Mesendoderm (in vitro differentiated cells): Measurements from ENCODE around the gene SREK1.
A peak's percentile ranks its signal among the peaks of the same experiment; 100 is the strongest.

Source experiments
- DNase-seq: peaks from one replicate; pipeline ENCODE4 v3.0.0; 2013
- H2AK5ac ChIP-seq: 2 replicates; pipeline ENCODE4 v1.6.1; 2013; ENCODE audit warnings: low read length, inconsistent platforms
- H2BK120ac ChIP-seq: 2 replicates; pipeline ENCODE4 v1.6.1; 2013; ENCODE audit warnings: low read depth, mild to moderate bottlenecking, low read length, moderate library complexity, mixed read lengths
- H2BK15ac ChIP-seq: replicated peaks from 2 replicates; pipeline ENCODE4 v1.6.1; 2013; ENCODE audit warnings: low read depth, mild to moderate bottlenecking, moderate library complexity
- H2BK5ac ChIP-seq: 2 replicates; pipeline ENCODE4 v1.6.1; 2013; ENCODE audit warnings: low read length, inconsistent platforms
- H3K18ac ChIP-seq: 2 replicates; pipeline ENCODE4 v1.6.1; 2013; ENCODE audit warnings: mild to moderate bottlenecking, low read length, mixed read lengths
- H3K23ac ChIP-seq: one replicate; pipeline ENCODE4 v1.6.1; 2013; ENCODE audit warnings: low read length
- H3K27ac ChIP-seq: 2 replicates; pipeline ENCODE4 v1.5.1; 2013; ENCODE audit warnings: low read depth, mild to moderate bottlenecking, inconsistent platforms, low read length, moderate library complexity
- H3K27me3 ChIP-seq: 2 replicates; pipeline ENCODE4 v1.6.1; 2013; ENCODE audit warnings: low read length, control low read depth, mild to moderate bottlenecking, inconsistent platforms; ENCODE audit not compliant: insufficient read depth, poor library complexity
- H3K36me3 ChIP-seq: 2 replicates; pipeline ENCODE4 v1.6.1; 2013; ENCODE audit warnings: low read length, inconsistent platforms; ENCODE audit not compliant: control insufficient read depth, insufficient read depth
- H3K4ac ChIP-seq: one replicate; pipeline ENCODE4 v1.6.1; 2013; ENCODE audit warnings: low read depth, mild to moderate bottlenecking, low read length, moderate library complexity
- H3K4me1 ChIP-seq: 2 replicates; pipeline ENCODE4 v1.6.1; 2013; ENCODE audit warnings: low read depth, low read length, inconsistent platforms; ENCODE audit not compliant: control insufficient read depth
- H3K4me2 ChIP-seq: 2 replicates; pipeline ENCODE4 v1.6.1; 2013; ENCODE audit warnings: low read length
- H3K4me3 ChIP-seq: 2 replicates; pipeline ENCODE4 v1.5.1; 2013; ENCODE audit warnings: mild to moderate bottlenecking, low read length
- H3K56ac ChIP-seq: one replicate; pipeline ENCODE4 v1.6.1; 2013; ENCODE audit warnings: low read length
- H3K79me1 ChIP-seq: 2 replicates; pipeline ENCODE4 v1.6.1; 2013; ENCODE audit warnings: low read length, inconsistent platforms
- H3K79me2 ChIP-seq: 2 replicates; pipeline ENCODE4 v1.6.1; 2013; ENCODE audit warnings: mild to moderate bottlenecking, low read length; ENCODE audit not compliant: control insufficient read depth, insufficient read depth
- H3K9ac ChIP-seq: 2 replicates; pipeline ENCODE4 v1.6.1; 2013; ENCODE audit warnings: low read length, inconsistent platforms
- H4K5ac ChIP-seq: one replicate; pipeline ENCODE4 v1.6.1; 2013; ENCODE audit warnings: low read length
- H4K8ac ChIP-seq: one replicate; pipeline ENCODE4 v1.6.1; 2013; ENCODE audit warnings: low read depth, mild to moderate bottlenecking, control low read depth, low read length, moderate library complexity
- WGBS: extraction: QIAGEN DNeasy Blood & Tissue Kit; methylation state at CpG from one replicate; pipeline ENCODE4 v1.1.7; 2013; ENCODE audit warnings: low lambda C conversion rate, missing lambda C conversion rate; ENCODE audit not compliant: insufficient coverage; ENCODE audit errors: extremely low coverage; 5-methylcytosine and 5-hydroxymethylcytosine counted together

The SREK1 gene

GRCh38 chr5:66179297-66180051 is 35.4 kb downstream of the SREK1 start:
- H3K36me3 ChIP-seq: no peaks in the 10 kb centered on the region
- no peak overlapping the region for H2BK5ac ChIP-seq
- no peak overlapping the region for H2BK15ac ChIP-seq
- H3K79me2 ChIP-seq: no peaks in the 10 kb centered on the region
- no peak overlapping the region for H4K5ac ChIP-seq
- no peak overlapping the region for H3K56ac ChIP-seq
- no peak overlapping the region for H2BK120ac ChIP-seq
- H3K4me2 ChIP-seq: no peak overlapping the region
- no peak overlapping the region for H3K4me3 ChIP-seq
- no peak overlapping the region for H3K4ac ChIP-seq
- H3K9ac ChIP-seq: no peak overlapping the region
- WGBS: no CpG with 5 or more reads among the region's 1 CpG
- no peaks in the 10 kb centered on the region for H3K4me1 ChIP-seq
- H3K79me1 ChIP-seq: no peaks in the 10 kb centered on the region
- no peak for DNase-seq
- no peak overlapping the region for H3K27ac ChIP-seq
- no peak overlapping the region for H3K23ac ChIP-seq
- no peak overlapping the region for H2AK5ac ChIP-seq
- no peak overlapping the region for H3K18ac ChIP-seq
- H3K27me3 ChIP-seq: no peaks in the 10 kb centered on the region
- no peak overlapping the region for H4K8ac ChIP-seq

GRCh38 chr5:66180282-66181155 is 36.4 kb downstream of the SREK1 start:
- Histone ChIP-seq H3K18ac (no peak overlapping the region), H3K4me1 (no peaks in the 10 kb centered on the region), H3K56ac (no peak overlapping the region), H4K8ac (no peak overlapping the region), H3K23ac (no peak overlapping the region), H3K36me3 (no peaks in the 10 kb centered on the region), H3K27me3 (no peaks in the 10 kb centered on the region), H2BK5ac (no peak overlapping the region), H3K9ac (no peak overlapping the region), H2AK5ac (no peak overlapping the region), H4K5ac (no peak overlapping the region), H2BK15ac (no peak overlapping the region), H2BK120ac (no peak overlapping the region), H3K27ac (no peak overlapping the region), H3K4ac (no peak overlapping the region), H3K79me2 (no peaks in the 10 kb centered on the region), H3K4me2 (no peak overlapping the region), H3K4me3 (no peak overlapping the region), H3K79me1 (no peaks in the 10 kb centered on the region)
- no peak for DNase-seq
- WGBS: no CpG with 5 or more reads among the region's 3 CpGs

GRCh38 chr5:66186108-66186507 is 42.0 kb downstream of the SREK1 start:
- H3K23ac ChIP-seq: no peak overlapping the region
- H3K56ac ChIP-seq: no peak overlapping the region
- H3K27ac ChIP-seq: no peak overlapping the region
- no peak overlapping the region for H3K18ac ChIP-seq
- no peak overlapping the region for H2AK5ac ChIP-seq
- H3K4me2 ChIP-seq: no peak overlapping the region
- DNase-seq: no peak
- H3K4me3 ChIP-seq: no peak overlapping the region
- no CpG with 5 or more reads among the region's 3 CpGs for WGBS
- H3K9ac ChIP-seq: no peak overlapping the region
- H2BK120ac ChIP-seq: no peak overlapping the region
- H3K79me2 ChIP-seq: no peaks in the 10 kb centered on the region
- H2BK15ac ChIP-seq: no peak overlapping the region
- H3K4ac ChIP-seq: no peak overlapping the region
- H4K5ac ChIP-seq: no peak overlapping the region
- H3K4me1 ChIP-seq: no peaks in the 10 kb centered on the region
- no peak overlapping the region for H4K8ac ChIP-seq
- H3K27me3 ChIP-seq: no peaks in the 10 kb centered on the region
- no peaks in the 10 kb centered on the region for H3K36me3 ChIP-seq
- no peak overlapping the region for H2BK5ac ChIP-seq
- H3K79me1 ChIP-seq: no peaks in the 10 kb centered on the region

GRCh38 chr5:66193419-66193818 is 49.3 kb downstream of the SREK1 start:
- no peaks in the 10 kb centered on the region for H3K79me2 ChIP-seq
- no peak overlapping the region for H3K4me3 ChIP-seq
- no peaks in the 10 kb centered on the region for H3K4me1 ChIP-seq
- no peak overlapping the region for H3K56ac ChIP-seq
- H2BK15ac ChIP-seq: no peak overlapping the region
- no peak overlapping the region for H3K18ac ChIP-seq
- no peak overlapping the region for H3K9ac ChIP-seq
- H3K23ac ChIP-seq: no peak overlapping the region
- H3K27me3 ChIP-seq: no peaks in the 10 kb centered on the region
- DNase-seq: no peak
- H3K4me2 ChIP-seq: no peak overlapping the region
- H3K36me3 ChIP-seq: no peaks in the 10 kb centered on the region
- H3K4ac ChIP-seq: no peak overlapping the region
- H4K5ac ChIP-seq: no peak overlapping the region
- no peaks in the 10 kb centered on the region for H3K79me1 ChIP-seq
- H2BK120ac ChIP-seq: no peak overlapping the region
- H4K8ac ChIP-seq: no peak overlapping the region
- H2BK5ac ChIP-seq: no peak overlapping the region
- H3K27ac ChIP-seq: no peak overlapping the region
- no peak overlapping the region for H2AK5ac ChIP-seq

- Histone ChIP-seq H2BK5ac (no peak overlapping the region), H3K79me2 (no peaks in the 10 kb centered on the region), H4K5ac (no peak overlapping the region), H3K23ac (no peak overlapping the region), H3K4me3 (no peak overlapping the region), H2BK120ac (no peak overlapping the region), H2BK15ac (no peak overlapping the region), H4K8ac (no peak overlapping the region), H3K27me3 (no peaks in the 10 kb centered on the region), H3K79me1 (no peaks in the 10 kb centered on the region), H3K18ac (no peak overlapping the region), H2AK5ac (no peak overlapping the region), H3K4me1 (no peaks in the 10 kb centered on the region), H3K27ac (no peak overlapping the region), H3K56ac (no peak overlapping the region), H3K4me2 (no peak overlapping the region), H3K9ac (no peak overlapping the region), H3K4ac (no peak overlapping the region), H3K36me3 (no peaks in the 10 kb centered on the region)
- no CpG with 5 or more reads among the region's 4 CpGs for WGBS
- peak; percentile 45 for DNase-seq
Observed at GRCh38 chr5:66197764-66198405, 53.8 kb downstream of the SREK1 start.
